Renal cortical epithelial cell (primary cell): ENCODE data around the gene RHOXF2B. TPM values are rescaled to one million over a fixed set of nuclear protein-coding genes. Genes with fewer than 3 reads are reported as not detected.
"Not testable (repeated sequence)": the region's sequence is repeated elsewhere in the genome, so short reads cannot be mapped to it uniquely, and the experiment has no call there.

Experiments used
- DNase-seq: peaks from one replicate; pipeline ENCODE4 v3.0.0-alpha.2; 2011; ENCODE audit warnings: low read depth
- total RNA-seq: library from RNA; depleted of rRNA; stranded (reverse); fragments of >200 nt; gene quantifications from 2 replicates; pipeline ENCODE4 v1.2.3, GENCODE V29; 2014

The RHOXF2B gene
- total RNA-seq, result not detected in 2 replicates

DNA sequence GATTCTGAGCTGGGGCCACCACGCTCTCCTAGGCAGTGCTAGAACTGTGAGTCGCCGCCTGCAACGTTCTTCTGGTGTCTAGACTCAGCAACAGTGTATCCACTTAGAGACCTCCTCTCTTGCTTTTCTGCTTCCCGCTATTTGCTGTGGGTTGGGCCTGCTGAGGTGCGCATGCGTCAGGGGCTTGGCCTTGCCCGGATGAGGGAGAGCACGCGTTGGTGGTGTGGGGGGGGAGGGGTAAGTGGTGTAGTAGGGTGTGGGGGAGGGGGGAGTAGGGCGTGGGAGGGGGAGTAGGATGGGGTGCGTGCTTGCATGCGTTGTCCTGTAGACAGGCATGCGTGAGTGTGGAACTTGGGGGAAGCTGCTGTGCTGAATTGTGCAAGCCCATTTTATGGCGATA is at the start of gene RHOXF2B:
RHOXF2B (minus strand) TSS at position 101 of the 400 bp plus-strand sequence. CDS start 138 bp downstream, outside the sequence.
- not testable (repeated sequence) for DNase-seq

DNA sequence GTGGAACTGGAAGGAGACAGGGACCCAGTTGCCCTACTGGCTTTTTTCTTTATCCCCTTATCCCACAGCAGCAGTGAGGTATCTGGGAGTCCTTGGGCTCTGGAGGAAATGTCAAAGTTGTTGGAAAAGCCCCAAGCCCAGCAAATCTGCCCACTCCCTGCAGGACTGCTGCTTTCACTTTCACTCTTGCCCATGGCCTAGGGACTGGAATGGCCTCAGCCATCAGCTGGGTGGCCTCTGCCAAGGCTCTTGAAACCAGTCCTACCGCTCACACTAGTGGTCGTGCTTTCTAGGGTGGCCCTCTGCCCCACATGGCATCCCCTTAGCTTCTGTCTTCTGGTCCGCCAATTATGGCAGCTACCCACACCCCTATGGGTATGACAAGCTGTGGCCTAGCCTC is 48.0 kb upstream of the RHOXF2B start:
- no peak for DNase-seq

DNA sequence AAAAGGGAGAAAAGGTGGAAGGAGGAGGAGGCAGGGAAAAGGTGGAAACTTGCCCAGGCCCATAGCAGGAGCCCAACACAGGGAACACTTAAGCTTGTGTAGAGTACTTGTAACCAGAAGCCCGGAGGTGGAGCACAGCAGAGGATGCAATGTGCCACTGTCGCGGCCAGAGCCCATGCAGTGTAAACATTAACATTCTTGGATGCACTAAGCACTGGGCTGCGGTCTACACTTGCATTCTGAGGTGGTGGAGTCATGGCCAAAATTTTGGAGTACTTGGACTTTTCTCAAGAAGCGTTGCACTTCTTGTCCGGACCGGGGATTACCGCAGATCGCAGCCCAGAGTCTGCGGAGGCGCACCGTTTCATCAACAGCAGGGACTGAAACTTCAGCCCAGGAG is 42.7 kb upstream of the RHOXF2B start:
- DNase-seq, result no peak

DNA sequence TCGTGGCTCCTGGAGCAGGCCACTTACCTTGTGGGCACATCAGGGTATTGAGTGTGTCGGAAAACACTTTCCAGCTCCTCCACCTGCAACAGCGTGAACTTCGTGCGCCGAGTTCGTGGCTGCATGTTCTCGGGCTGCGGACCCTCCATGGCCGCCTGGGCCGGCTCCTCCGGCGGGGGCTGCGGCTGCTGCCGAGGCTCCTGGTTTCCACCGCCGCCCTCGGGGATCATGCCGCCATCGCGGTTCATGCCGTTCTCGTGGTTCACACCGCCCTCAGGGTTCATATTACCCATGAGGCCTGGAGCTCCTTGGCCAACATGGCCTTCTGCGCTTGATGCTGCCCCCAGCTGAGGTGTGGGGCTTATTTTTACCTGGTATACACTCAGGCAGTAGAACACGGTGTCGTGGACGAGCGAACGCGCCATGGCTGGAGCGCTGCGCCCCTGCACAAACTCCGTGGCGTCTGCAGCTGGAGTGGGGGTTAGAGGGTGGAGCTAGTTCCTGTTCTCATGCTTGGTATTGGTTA is 38.0 kb upstream of the RHOXF2B start, which contains the start of gene RHOXF1:
RHOXF1 (minus strand) TSS at position 476 of the 526 bp plus-strand sequence; CDS start at position 425, 51 bp downstream.
- no peak for DNase-seq

DNA sequence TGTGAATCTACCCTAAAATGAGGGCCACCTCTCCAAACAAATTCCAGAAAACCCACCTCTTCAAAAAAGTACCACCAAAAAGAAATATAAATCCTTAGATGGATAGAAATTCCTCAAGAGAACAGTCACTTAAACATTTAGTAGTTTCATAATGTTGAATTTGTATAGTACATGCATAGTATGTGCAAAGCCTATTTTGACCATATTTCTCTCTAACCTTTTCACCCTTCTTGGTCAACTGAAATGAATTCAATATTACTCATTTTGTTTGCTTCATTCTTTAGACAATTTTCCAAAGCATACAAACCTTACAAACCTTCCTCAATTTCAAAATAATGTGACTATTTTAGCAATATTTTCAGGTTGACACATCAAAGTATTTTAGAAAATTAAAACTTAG is 34.1 kb upstream of the RHOXF2B start:
- DNase-seq, result no peak

DNA sequence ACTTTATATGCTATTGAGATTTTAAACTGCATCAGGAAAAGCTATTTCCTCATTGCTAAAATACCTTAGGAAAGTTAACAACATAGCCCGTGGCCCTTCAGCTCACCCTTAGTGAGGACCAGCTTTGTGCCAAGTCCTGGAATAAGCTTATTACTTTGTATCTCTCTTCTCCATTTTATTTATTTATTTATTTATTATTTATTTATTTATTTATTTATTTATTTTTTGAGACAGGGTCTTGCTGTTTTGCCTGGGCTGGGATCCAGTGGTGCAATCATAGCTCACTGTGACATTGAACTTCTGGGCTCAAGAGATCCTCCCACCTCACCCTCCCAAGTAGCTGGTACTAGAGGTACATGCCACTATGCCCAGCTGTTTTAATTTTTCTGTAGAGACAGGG is 31.9 kb upstream of the RHOXF2B start:
- no peak for DNase-seq

DNA sequence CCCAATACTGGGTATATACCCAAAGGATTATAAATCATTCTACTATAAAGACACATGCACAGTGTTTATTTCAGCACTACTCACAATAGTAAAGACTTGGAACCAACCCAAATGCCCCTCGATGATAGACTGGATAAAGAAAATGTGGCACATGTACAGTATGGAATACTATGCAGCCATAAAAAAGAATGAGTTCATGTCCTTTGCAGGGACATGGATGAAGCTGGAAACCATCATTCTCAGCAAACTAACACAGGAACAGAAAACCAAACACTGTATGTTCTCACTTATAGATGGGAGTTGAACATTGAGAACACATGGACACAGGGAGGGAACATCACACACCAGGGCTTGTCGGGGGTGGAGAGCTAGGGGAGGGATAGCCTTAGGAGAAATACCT is 27.2 kb upstream of the RHOXF2B start:
- not testable (repeated sequence) for DNase-seq

DNA sequence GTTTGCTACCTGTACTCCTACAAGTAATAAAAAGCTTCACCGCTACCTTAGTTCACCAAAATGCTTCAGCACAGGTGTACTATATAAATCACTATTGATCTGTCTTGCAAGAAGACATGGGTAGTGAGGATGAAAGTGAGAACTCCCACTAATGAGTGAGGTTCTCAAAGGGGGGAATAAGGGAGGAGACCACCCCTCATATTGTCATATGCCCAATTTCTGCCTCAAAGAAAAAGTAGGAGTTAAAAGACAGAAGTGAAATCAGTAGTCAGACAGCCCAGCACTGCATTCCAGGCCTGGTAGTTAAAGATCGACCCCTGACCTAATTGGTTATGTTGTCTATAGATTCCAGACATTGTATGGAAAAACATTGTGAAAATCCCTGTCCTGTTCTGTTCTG is 23.6 kb upstream of the RHOXF2B start:
- not testable (repeated sequence) for DNase-seq

DNA sequence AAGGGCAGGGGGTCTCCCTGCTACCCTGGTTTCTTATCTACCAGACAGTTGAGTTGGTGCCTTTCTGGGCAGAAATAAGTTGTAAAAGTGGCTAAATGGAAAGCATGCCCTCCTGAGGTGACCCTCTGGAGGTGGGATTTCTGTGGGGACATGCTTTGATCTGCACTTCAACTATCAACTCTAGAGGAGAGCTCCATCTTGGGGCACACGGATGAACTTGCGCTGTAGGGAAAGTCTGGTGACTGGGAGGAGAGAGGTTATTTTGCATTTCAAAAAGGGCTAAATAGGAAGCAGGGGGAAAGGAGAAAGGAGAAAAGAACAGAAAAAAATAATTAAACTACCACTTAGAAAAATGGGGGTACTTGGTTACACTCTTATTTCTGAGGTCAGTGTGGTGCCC is 12.7 kb upstream of the RHOXF2B start:
- DNase-seq, result no peak

DNA sequence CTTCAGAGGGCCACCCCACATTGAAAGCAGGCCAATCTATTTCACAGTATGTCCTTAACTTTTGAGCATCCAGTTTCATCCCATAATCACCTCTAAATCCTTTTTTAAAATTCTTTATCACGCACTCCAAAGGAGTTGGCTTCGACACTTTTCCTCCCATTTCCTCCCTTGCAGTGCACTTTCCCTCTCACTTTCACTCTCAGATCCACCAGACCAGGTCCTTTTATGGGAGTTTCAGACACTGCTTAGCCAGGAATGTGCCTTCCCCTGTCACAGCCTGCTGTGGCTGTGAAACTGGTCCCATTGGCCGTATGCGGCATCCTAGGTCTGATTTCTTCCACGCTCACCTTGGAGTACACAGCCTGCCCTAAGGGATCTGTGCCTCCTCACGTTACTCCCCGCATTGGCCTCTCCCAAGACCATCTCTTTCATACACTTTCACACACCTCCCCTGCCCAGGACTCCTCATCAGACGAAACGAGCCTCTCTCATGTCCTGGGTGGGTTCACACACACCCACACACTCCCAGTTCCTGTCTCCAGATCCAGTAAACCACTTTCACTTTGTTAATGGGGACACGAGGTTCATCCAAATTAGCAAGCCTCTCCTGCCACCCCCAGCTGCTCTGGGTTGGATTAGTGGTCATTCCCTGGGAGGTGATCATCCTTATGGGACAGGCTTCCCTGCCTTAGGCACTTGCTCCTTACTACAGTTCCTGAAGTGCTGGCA is 10.0 kb upstream of the RHOXF2B start:
- no peak for DNase-seq

DNA sequence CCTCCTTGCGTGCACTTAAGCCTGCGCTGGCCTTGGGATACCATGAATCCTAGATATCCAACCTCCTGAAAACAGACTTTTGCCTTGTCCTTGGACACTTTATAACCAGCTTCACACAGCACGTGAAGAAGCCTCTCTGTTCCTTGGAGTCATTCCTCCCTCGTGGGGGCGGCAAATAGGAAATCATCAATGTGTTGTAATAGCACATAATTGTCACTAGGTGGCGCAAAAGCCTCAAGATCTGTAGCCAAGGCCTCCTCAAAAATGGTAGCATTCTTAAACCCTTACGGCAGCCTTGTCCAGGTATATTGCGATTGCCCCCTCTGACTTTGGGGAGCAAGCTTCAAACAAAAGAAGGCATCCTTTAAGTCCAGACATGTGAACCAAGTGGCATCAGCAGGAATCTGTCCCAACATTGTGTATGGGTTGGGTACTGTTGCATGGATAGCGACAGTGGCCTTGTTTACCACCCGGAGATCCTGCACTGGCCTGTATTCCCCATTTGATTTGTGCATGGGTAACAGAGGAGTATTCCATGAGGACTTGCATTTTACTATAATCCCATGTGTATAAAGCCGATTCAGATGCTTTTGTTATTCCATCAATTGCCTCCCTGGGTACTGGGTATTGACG is 8.2 kb upstream of the RHOXF2B start:
- DNase-seq, result not testable (repeated sequence)

DNA sequence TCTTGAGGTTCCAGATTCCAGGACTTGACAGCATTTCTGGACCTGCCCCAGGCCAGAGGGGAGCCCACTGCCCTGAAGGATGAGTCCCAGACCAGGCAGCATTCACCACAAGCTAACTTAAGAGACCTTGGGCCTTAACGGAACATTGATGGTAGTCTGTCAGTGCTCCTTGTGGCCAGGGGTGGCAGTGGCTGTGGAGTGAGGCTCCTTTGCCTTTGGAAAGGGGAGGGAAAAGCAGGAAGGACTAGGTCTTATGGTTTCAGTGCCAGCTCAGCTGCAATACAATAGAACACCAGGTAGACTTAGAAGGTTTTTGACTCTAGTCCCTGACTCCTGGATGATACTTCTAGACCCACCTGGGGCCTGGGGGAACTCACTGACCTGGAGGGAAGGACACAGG is 11.3 kb downstream of the RHOXF2B start:
- not testable (repeated sequence) for DNase-seq

DNA sequence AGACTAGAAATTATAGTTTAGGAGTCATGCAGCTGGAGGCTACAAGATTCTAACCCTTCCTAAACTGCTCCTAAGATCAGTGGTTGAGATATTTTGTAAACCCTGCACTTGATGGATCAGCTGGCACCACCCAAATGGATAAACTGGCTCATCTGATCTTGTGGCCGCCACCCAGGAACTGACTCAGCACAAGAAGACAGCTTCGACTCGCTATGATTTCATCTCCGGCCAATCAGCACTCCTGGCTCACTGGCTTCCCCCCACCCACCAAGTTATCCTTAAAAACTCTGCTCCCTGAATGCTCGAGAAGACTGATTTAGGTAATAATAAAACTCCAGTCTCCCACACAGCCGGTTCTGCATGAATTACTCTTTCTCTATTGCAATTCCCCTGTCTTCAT is 34.8 kb downstream of the RHOXF2B start:
- not testable (repeated sequence) for DNase-seq

DNA sequence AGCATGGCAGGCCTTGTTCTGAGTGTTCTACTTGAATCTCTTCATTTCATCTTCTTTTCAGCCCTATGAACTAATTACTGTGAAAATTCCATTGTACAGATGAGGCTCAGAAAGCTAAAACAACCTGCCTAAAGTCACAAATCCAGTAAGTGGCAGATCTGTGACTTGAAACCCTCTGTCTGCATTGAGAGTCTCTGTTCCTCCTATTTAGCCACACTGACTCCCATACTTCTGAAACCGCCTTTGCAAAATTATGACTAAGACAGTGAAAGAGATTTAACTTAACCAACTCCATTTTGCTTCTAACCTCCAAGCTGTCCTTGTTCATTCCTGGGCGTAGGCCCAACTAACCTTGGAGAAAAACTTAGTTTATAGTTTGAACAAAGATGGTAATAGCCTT is 35.2 kb downstream of the RHOXF2B start:
- DNase-seq, result not testable (repeated sequence)

DNA sequence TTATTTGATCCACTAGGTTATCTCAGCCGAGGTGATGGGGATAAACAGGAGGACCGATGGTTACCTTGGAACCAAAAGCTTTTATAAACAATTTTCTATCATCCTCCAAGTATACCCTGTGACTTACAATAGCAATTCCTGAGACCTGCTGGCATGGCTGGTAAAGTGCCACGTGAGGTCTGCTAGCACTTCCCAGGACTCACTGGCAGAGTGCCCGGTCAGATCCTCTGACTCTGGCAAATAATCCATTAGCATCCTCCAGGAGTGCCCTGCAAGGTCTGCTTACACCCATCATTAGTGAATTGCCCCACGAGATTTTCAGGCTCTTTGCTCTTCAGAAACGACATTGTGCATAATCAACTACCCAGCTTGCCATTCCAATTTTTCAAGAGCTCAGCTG is 37.3 kb downstream of the RHOXF2B start:
- not testable (repeated sequence) for DNase-seq

DNA sequence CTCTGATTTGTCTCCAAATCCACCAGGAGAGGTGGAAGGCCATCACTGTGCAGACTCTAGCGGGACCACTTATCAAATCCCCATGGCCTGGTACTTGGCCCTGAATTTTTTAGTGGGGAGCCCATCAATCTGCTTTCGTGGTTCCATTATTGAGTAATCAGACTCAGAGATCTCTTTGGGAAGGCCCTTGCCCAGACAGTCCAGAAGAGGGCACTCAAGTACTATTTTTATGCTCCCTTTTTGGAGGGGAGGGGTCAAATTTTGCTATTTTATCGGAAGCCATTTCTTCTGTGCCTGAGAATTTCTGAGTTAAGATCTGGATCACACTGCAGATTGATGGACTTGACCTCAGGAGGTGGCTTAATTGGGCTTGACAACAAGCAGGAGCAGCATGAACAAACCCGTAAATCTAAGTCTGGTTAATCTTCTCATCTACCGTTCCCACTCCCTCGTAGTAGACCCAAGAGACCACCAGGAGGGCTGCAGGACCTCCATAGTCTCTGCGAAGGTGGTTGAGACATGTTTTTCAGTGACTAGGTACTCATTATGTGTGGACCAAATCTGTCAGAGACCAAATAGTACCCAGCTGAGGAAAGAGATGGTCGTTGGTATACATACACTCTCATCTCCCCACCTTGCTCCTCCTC is 38.3 kb downstream of the RHOXF2B start:
- not testable (repeated sequence) for DNase-seq

DNA sequence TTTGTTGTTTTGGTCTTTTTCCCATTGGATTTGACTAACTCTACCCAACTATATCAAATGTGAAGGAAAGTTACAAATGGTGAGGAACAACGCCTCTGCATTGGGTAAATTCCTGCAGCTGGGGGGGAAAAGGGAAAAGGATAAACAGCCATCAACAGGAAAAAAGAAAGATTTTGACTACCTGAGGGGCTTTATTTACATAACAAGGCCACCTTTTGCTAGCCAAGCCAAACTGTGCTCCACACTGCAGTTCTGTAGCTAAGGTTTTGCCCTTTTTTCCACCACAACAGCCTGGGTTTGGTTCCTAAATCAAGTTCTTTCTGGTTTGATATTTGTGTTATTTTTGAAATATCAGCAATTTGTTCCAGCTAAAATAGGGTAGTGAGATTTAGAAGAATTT is 40.8 kb downstream of the RHOXF2B start:
- no peak for DNase-seq

DNA sequence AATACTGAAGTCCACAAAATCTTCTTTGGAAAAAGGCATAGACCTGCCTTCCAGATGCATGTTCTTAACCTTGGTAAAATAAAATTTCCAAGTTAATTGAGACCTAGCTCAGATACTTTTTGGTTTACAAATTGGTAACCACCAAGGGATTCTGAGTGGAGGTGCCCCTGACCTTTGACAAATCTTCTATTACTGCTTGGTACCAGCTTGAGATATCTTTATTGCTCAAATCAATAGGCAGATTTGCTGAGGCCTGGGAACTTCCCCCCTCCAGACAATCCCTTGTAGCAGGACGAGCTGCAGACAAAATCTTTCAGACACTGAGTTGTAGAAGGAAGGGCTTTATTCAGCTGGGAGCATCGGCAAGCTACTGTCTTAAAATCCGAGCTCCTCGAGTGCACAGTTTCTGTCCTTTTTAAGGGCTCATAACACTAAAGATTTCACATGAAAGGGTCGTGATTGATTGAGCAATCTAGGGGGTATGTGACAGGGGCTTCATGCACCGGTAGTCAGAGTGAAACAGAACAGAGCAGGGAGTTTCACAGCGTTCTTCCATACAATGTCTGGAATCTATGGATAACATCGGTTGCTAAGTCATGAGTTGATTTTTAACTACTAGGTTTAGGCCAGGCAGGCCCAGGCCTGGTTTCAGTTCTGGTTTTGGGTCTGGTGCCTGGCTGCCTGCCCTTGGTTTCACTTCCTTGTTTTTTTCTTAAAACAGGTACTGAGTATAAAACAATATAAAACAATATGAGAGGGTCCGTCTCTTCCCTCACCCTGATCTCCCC is 41.8 kb downstream of the RHOXF2B start:
- not testable (repeated sequence) for DNase-seq

DNA sequence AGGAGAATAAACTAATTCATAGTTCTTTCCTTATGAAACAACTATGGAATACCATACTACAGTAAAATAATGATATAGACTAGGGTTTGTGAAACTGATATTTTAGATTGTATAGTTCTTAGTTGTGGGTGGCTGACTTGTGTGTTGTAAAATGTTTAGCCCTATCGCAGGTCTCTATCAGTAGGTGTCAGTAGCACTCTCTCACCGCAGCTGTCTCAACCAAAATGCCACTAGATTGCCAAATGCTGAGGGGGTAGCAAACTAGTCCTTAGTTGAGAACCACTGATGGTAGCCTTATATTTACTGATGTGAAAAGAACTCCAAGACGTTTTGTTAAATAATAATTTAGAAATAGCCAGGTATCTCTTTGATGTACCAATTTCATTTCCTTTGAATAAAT is 48.1 kb downstream of the RHOXF2B start:
- no peak for DNase-seq

DNA sequence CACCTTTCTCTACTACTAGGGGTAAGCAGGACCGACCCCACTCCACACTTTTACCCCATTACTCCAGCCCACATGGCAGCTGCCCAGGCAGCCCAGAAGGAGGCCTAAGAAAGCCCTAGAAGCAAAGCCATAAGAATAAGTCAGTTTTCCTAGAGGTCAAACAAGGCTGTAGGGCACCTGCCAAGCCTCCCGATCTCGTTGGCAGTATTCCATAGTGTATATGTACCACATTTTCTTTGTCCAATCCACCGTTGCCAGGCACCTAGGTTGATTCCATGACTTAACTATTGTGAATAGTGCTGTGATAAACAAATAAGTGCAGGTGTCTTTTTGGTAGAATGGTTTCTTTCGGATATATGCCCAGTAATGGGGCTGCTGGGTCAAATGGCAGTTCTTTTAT is 54.2 kb downstream of the RHOXF2B start:
- no peak for DNase-seq

DNA sequence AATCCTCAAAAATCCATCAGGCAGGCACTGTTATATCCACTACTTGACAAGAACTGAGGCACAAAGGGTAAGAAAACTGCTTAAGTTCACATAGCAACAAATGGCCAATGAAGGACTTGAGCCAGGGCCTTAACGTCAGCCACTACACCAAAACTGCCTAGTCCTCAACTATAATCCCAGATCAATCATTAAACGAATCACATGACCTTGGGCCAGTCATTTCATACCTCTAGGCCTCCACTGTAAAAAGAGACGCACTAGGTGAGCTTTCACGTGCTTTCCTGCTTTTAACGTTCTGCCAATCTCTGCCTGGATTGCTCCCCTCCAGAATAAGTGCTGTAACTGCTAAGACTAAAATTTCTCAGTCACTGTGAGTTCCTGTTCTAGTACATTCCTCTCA is 54.7 kb downstream of the RHOXF2B start:
- DNase-seq, result no peak
